Epithelial cell of esophagus (primary cell): ENCODE results near the gene OGDHL.

Experiments
- DNase-seq: peaks from one replicate; pipeline ENCODE4 v3.0.0; 2010; ENCODE audit warnings: low read depth
- H3K4me3 ChIP-seq: 2 replicates; pipeline ENCODE4 v1.5.1; 2011; ENCODE audit warnings: mild to moderate bottlenecking, low read length, control low read depth
- TF ChIP-seq, protein P1 (sequence below): IDR thresholded peaks from 2 replicates; pipeline ENCODE4 v1.5.1; 2011; ENCODE audit warnings: low read depth, mild to moderate bottlenecking, low read length, control low read depth, inconsistent platforms; ENCODE audit not compliant: insufficient read depth; ENCODE audit errors: missing control alignments

The OGDHL gene

DNA sequence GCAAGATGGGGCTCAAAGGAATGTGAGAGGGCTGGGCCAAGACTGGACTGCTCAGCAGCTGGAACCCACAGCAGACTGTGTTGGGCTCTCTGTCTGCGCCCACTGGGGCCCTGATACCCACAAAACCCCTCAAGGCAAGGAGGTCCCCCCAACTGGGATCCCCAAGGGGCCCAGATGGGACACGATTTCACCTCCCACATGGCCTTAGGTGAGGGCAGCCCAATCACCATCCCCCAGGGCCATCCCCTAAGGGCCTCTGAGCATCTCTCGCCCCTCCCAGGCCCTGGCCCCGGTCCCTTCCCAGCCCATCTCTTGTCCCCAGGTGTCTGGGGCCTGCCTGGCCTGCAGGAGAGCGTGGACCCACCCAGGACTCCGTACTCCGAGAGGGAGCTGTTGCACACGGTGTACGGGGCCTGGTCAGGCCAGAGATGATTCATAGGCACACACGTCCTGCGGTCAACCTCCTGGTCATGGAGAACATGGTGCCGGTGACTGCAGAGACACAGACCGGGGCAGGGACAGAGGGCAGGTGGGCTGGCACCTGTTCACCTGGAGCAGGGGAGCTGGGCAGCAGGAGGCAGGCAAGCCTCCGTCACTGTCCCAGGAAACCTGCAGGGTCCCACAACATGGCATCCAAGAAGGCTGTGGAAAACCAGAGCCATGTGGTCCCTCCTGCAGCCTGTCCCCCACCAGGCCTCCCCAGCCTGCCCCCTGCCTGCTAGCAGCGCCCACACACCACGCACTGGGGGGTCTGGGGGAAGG is 21.6 kb downstream of the OGDHL start:
- TF ChIP-seq, protein P1, sequence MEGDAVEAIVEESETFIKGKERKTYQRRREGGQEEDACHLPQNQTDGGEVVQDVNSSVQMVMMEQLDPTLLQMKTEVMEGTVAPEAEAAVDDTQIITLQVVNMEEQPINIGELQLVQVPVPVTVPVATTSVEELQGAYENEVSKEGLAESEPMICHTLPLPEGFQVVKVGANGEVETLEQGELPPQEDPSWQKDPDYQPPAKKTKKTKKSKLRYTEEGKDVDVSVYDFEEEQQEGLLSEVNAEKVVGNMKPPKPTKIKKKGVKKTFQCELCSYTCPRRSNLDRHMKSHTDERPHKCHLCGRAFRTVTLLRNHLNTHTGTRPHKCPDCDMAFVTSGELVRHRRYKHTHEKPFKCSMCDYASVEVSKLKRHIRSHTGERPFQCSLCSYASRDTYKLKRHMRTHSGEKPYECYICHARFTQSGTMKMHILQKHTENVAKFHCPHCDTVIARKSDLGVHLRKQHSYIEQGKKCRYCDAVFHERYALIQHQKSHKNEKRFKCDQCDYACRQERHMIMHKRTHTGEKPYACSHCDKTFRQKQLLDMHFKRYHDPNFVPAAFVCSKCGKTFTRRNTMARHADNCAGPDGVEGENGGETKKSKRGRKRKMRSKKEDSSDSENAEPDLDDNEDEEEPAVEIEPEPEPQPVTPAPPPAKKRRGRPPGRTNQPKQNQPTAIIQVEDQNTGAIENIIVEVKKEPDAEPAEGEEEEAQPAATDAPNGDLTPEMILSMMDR, result no peak

DNA sequence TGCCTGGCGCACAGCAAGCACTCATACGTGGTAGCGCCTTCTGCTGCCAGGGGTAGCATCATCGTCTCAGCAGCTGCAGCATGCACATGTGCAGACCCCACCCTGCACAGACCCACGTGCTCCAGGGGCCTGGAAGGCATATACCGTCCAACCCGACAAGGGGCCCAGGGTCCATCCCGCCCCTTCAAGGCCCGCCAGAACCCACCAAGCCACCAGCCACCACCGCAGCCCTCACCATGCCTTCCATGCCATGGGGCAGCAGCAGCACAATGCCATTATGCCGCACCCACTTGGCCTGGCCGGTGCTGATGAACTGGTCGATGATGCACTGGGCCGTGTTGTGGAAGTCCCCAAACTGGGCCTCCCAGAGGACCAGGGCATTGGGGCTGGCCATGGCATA is 22.7 kb downstream of the OGDHL start:
- H3K4me3 ChIP-seq, result no peak overlapping the region
- TF ChIP-seq, protein P1, result no peak
- DNase-seq, result no peak

More for the DNA sequence above, 21.6 kb downstream of the OGDHL start:
- no peak for DNase-seq
- H3K4me3 ChIP-seq, result no peak overlapping the region

DNA sequence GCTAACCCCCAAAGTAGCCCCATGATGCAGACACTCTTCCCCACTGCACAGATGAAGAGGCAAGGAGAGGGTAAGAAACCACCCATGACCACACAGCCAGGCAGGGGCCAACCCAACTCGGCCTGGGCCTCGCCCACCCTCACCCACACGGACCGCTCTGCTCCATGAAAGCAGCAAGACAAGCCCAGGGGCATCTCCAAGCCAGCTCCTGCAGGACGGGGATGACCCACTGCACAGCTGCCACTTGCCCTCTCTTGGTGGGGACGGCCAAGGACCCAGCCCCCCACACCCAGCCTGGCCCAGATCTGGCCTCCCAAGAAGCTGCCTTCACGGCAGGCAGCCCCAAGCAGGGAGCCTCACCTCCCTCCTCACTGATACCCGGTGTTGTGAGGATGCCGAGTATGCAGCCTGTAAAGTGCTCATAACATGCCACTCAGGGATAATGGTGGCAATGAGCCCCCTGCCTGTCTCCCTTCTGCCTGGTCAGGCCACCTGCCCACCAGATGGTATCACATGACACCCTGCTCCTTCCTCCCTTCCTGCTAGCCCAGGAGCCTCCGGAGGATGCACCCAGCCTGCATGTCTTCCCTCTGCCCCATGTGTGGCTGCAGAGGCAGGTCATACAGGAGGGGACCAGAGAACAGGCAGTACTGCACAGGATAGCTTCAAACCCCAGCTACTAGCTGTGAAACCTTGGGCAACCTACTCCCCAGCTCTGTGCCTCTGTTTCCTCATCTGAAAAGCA is 23.3 kb downstream of the OGDHL start:
- TF ChIP-seq, protein P1, result no peak
- H3K4me3 ChIP-seq, result no peak overlapping the region
- no peak for DNase-seq

DNA sequence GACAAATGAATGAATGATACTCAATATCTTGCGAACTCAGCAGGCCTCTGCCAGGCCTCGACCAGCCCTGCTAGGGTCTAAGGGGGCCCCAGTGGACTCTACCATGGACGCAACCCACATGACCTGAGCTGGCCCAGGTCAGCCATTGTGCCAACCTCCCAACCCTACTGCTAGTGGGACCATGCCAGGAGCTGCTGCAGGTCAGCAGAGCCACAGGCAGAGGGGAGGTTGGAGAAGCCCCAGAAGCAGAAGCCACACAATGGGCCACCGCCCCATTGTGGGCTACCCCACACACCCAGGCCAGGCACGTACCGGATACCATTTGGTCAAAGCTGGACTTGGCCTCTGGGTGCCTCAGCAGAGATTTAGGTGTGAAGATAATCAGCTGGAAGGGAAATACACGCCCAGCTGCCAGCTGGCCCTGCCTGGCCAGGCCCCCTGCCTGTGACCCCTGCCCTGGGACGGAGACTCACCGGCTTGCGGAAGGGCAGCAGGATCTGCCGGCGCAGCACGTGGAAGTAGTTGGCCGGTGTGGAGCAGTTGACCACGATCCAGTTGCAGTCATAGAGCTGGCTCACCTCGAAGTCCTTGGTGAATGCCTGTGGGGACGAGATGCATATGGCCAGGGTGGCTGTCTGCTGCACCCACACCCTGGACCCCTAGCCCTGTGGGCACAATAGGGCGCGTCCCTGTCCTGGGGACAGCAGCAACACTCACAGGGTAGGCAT is 24.5 kb downstream of the OGDHL start:
- no peak for DNase-seq
- TF ChIP-seq, protein P1, result no peak
- H3K4me3 ChIP-seq, result no peak overlapping the region

DNA sequence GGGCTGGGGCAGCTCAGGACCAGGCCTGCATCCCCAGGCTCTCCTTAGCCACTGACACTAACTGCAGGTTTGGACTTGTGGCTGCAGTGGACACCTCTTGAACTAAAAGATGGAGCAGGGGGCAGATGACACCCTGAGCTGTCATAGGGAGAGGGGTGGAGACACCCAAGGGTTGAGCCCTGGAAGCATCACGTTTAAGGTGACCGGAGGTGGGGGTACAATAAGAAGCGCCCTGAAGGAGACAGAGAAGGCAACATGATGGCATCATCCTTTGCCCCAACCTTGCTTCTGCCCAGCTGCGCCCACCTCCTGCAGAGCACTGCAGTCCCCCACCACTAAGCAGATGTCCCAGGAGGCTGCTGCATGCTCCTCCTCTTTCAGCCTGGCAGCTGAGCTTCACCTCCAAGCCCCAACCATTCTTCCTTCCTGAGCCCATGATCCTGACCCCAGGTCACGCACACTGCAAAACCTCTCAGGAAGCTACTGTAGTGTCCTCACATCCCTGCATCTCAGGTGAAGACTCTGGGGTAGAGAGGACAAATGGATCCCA is 25.5 kb downstream of the OGDHL start:
- H3K4me3 ChIP-seq, result no peak overlapping the region
- TF ChIP-seq, protein P1, result no peak
- DNase-seq, result no peak

DNA sequence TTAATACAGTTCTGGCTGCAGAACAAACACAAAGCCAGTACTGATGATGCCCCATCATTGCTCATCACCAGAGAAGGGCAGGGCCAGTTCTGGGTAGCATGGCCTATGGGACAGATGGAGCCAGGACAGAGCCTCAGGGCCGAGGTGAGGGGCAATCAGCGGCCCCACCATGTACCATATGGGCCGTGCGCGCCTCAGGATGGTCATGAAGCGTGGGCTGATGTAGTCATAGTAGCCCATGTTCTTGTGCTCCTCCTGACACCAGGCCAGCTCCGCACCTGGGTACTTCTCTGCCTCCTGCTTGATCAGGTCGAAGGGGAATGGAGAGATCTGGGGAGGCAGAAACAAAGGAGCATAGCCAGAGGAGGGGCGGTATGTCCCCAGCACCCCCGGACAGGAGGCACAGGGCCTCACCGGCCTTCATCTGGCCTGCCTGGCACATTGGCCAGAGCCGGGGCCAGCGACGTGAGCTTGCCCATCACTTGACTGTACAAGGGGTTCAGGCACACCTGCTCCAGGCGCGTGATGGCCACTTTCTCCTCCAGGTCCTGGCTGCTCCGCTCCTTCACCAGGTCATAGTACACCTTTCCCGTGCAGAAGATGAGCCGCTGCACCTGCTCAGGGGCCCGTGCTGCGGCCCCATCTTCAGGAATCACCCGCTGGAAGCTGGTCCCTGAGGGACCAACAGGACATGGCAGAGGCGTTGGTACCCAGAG is 26.1 kb downstream of the OGDHL start:
- H3K4me3 ChIP-seq, result no peak overlapping the region
- TF ChIP-seq, protein P1, result no peak
- DNase-seq, result no peak
